ENCODE measurements around the gene MIF4GD.
"Not testable (repeated sequence)": the region's sequence is repeated elsewhere in the genome, so short reads cannot be mapped to it uniquely, and the experiment has no call there.

The MIF4GD gene

GRCh38 chr17:75257228-75257627, 13.8 kb downstream of the MIF4GD start:
- not testable (repeated sequence) for DNase-seq

DNA sequence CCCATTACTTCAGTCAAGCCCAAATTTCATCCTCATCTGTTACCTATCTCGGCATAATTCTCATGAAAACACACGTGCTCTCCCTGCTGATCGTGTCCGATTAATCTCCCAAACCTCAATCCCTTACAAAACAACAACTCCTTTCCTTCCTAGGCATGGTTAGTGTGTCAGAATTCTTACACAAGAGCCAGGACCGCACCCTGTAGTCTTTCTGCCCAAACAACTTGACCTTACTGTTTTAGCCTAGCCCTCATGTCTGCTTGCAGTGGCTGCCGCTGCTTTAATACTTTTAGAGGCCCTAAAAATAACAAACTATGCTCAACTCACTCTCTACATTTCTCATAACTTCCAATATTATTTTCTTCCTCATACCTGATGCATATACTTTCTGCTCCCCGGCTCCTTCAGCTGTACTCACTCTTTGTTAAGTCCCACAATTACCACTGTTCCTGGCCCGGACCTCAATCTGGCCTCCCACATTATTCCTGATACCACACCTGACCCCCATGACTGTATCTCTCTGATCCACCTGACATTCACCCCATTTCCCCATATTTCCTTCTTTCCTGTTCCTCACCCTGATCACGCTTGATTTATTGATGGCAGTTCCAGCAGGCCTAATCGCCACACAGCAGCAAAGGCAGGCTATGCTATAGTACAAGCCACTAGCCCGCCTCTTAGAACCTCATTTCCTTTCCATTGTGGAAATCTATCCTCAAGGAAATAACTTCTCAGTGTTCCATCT, 14.9 kb downstream of the MIF4GD start:
- not testable (repeated sequence) for DNase-seq

DNA sequence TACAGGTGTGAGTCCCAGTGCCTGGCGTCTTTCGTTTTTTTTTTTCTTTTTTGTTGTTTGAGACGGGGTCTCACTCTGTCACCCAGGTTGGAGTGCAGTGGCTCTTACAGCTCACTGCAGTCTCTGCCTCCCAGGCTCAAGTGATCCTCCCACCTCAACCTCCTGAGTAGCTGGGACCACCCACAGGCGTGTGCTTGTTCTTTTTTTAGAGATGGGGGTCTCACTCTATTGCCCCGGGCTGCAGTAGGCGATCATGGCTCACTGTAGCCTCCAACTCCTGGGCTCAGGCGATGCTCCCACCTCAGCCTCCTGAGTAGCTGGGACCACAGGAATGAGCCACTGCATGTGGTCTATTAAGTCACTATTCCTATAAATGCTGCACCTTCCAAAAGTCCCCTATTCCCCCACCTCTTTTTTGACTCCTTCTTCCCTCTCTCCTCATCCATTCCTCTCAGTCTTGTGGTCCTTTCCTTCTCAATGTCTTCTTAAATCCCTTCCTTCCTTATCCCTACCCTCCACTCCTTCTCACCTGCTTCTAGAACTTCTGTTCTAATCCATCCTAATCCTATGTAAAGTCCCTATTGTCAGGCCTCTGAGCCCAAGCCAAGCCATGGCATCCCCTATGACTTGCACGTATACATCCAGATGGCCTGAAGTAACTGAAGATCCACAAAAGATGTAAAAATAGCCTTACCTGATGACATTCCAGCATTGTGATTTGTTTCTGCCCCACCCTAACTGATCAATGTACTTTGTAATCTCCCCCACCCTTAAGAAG, 18.8 kb downstream of the MIF4GD start:
- DNase-seq: no peak

GRCh38 chr17:75250009-75250471, 21.0 kb downstream of the MIF4GD start:
- peak; percentile 51 for DNase-seq

DNA sequence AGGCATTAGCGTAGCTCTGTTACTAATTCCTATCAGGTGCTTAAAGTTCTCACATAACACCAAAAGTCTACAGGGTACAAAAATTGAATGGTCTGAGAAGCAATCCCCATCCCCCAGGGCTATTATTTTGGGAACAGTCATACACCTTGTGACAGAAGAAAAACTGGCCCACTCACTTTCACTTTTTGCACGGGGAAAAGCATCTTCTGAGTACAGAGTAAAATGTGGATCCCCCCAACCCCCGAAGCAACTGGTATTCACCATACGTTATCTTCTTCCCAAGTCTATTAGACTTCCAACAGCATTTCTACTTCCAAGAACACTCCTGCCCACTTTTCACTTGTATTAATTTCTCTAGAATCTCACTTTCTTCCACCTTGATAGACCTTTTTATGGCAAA, 21.5 kb downstream of the MIF4GD start:
- DNase-seq: no peak

GRCh38 chr17:75246404-75246803, 24.6 kb downstream of the MIF4GD start:
- no peak for DNase-seq

DNA sequence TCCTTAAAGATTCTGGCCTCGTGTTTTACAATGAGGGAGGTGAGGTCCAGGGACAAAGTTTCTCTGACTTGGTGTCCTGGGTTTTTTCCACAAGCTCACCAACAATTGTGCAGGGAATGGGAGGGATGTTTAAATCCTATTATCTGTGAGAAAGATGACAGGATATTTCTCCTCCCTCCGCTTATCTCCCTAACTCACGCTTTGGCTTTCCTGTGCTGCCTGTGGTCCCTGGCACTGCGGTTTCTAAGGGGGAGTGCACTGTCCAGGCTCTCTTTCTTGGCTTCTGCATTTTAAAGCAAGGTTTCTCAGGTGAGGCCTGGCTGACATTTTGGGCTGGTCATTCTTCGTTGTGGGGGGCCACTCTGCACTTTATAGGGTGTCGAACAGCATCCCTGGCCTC, 26.0 kb downstream of the MIF4GD start:
- DNase-seq: no peak

GRCh38 chr17:75244133-75244866, 26.7 kb downstream of the MIF4GD start:
- no peak for DNase-seq

DNA sequence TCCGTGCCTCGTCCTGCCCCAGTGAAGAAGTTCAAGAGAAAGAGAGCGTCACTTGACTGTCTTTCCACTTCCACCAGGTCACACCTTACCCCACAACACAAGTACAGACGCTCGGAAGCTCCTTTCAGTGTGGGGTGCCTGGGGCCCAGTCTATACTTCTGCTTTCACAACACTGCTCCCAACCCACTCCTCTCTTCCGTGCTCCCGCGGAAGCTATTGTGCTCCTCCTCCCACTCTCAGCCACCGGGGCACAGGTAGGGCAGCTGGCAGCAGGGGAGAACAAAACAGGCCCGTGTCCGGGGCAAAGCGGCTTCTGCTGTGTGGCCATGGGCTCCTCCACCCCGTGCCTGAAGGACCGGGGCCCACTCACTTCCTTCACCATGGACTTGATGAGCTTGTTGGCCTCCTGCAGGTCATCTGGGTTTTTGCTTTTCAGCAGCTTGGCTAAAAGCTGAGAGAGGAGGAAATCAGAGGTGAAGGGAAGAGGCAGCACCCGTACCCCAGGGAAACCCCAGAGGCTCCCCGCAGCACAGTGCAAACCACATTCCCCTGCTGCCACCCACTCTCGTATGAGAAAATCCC, 28.5 kb downstream of the MIF4GD start:
- DNase-seq: no peak

GRCh38 chr17:75241996-75242460, 29.0 kb downstream of the MIF4GD start:
- DNase-seq: no peak

GRCh38 chr17:75241502-75241901, 29.5 kb downstream of the MIF4GD start:
- DNase-seq: no peak

GRCh38 chr17:75241143-75241430, 29.9 kb downstream of the MIF4GD start:
- no peak for DNase-seq

GRCh38 chr17:75240394-75241142, 30.5 kb downstream of the MIF4GD start:
- DNase-seq: no peak

DNA sequence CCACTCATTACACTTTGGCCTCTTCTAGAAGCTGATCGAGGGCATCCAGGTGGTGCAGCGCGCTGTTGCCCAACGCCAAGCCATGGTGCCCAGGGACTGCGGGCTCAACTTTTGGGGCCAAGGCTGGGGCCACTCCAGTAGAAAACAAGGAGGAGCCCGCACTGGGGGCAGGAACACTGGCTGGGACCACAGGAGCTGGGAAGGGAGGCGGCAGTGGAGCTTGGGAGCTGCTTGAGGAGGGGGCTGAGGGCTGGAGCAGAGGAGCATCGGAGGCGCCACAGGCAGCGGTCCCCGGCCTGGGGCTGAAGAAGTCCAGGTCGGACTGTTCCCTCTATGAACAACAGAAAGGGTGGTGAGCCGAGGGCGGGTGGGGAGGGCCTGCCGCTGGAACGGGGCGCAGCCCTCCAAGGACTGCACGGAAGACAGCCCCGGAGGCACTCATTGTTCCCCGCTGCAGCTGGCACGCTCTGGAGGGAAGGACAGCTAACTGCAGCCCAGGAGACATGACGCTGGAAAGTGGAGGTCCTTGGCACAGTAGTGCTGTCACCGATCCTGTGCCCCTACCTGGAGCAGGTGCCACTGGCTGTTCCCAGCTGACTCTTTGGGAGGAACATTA, 31.1 kb downstream of the MIF4GD start:
- no peak for DNase-seq

DNA sequence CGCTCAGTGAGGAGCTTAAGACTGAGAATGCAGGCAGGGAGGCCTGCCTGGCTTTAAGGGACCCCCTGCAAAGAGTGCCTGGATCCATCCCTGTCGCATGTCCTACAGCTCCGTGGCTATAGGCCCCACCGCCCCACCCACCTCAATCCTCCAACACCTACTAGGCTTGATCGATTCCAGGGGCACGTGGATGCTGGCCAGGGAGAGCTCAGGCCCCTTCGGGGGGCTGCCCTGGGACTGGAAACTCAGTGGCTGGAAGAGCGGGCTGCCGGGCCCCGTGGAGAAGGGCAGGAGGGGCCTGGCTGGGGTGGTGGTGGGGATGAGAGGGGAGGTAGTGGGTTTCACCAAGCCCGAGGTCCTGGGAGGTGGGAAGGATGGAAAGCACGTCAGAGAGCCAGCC, 31.8 kb downstream of the MIF4GD start:
- no peak for DNase-seq

DNA sequence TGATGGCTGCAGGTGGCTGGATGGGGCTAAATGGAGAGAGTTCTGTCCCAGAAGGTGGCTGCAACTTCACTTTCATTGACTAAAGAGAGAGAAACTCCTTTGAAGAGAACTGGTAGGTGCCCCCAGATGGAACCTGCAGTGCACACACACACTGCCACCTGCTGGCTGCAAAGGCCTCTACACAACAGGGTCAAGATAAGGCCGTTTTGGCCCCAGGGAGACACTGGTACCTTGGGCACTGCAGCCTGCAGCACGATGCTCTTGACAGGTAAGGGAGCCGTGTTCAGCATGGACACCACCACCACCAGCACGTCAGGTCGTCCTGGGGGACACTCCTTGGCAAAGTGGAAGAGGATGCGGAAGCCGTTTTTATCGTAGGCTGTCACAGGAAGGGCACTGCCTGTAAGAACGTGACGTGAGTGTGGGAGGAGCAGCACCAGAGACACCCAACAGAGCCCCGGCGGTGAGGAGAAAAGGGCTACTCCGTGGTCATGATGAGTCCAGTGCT, 32.3 kb downstream of the MIF4GD start:
- DNase-seq: peak; percentile 31

GRCh38 chr17:75238020-75238580, 32.9 kb downstream of the MIF4GD start:
- no peak for DNase-seq

DNA sequence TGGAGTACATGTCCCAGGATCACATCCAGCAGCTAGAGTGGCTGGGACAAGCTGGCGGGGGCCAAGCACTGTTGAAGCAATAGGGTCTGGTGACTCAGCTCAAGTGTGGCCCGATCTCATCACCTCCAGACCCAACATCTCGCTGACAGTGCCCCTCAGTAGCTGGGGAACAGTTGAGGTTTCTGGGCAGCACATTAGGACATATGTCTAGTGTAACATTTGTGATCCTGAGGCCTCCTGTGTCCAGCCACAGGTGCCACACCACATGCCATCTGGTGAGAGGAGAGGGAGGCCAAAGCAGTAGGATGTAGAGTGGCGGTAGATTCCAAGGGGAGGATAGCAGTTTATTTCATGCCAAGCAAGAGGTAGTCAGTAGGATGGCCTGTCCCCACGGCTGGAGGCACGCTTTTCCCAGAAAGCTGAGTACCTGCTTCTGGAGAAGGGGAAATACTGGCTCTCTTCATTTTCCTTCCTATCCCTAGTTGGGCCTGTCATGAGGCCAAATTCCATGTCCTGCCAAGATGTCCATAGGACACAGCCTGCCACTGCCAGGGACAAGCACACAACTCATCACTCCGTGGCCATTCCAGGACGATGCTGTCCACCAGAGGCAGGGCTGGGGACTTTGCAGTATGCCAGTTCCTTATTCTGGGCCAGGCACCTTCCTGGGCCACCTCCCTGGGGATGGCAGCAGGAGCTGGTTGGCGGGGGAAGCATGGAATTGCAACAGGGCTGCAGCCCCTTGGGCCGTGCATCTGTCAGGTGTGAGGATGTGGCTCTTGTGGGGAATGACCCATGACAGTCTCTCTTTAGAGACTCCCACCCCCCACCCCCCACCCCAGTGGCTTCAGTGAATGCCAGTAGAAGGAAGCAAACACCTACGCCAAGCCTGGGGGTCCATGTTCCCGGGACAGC, 33.7 kb downstream of the MIF4GD start:
- DNase-seq: no peak

- DNase-seq: no peak
Measured at GRCh38 chr17:75232786-75233185, 38.2 kb downstream of the MIF4GD start.

GRCh38 chr17:75231741-75232464, 39.1 kb downstream of the MIF4GD start:
- DNase-seq: no peak
